ENCODE measurements around the gene XPR1.

Gene XPR1

GRCh38 chr1:180859306-180859705 lies 227.5 kb downstream of the XPR1 start:
- H3K4me3 ChIP-seq (ENCODE audit: low read depth, low read length), result no peak overlapping the region
- H3K36me3 ChIP-seq, result no peaks in the 10 kb centered on the region; the same call in 1 of the 2 replicates
- H3K4me1 ChIP-seq, result peaks cover 18% of the 10 kb centered on the region
- DNase-seq, result no peak
- no peak for TF ChIP-seq CTCF (IDR thresholded peaks at IDR 0.05; ENCODE audit: low read depth, low read length)
- no peaks in the 10 kb centered on the region for H3K9me3 ChIP-seq
- H3K27me3 ChIP-seq, result no peaks in the 10 kb centered on the region

- TF ChIP-seq CTCF (IDR thresholded peaks at IDR 0.05; ENCODE audit: low read depth, low read length), result peak; percentile 26
- Histone ChIP-seq H3K36me3 (no peaks in the 10 kb centered on the region; the same call in none of the 2 replicates), H3K27me3 (no peaks in the 10 kb centered on the region), H3K4me3 (ENCODE audit: low read depth, low read length) (no peak overlapping the region), H3K9me3 (no peaks in the 10 kb centered on the region), H3K4me1 (peaks cover 17% of the 10 kb centered on the region)
- DNase-seq, result no peak
Observed at GRCh38 chr1:180860535-180860934, 228.7 kb downstream of the XPR1 start.

- Histone ChIP-seq H3K27me3 (no peaks in the 10 kb centered on the region), H3K36me3 (peaks cover 9% of the 10 kb centered on the region), H3K4me3 (ENCODE audit: low read depth, low read length) (no peak overlapping the region), H3K4me1 (peaks cover 17% of the 10 kb centered on the region), H3K9me3 (no peaks in the 10 kb centered on the region)
- TF ChIP-seq CTCF (IDR thresholded peaks at IDR 0.05; ENCODE audit: low read depth, low read length), result no peak
- no peak for DNase-seq
Observed at GRCh38 chr1:180862305-180862704, 230.5 kb downstream of the XPR1 start.

- Histone ChIP-seq H3K4me3 (ENCODE audit: low read depth, low read length) (no peak overlapping the region), H3K9me3 (no peaks in the 10 kb centered on the region), H3K27me3 (no peaks in the 10 kb centered on the region), H3K4me1 (peaks cover 17% of the 10 kb centered on the region), H3K36me3 (peaks cover 9% of the 10 kb centered on the region)
- peak; percentile 69 for TF ChIP-seq CTCF (IDR thresholded peaks at IDR 0.05; ENCODE audit: low read depth, low read length)
- DNase-seq, result peak; percentile 18
Observed at GRCh38 chr1:180863158-180863775, 231.4 kb downstream of the XPR1 start.

GRCh38 chr1:180881806-180882509 lies 250.1 kb downstream of the XPR1 start:
- TF ChIP-seq CTCF (IDR thresholded peaks at IDR 0.05; ENCODE audit: low read depth, low read length), result peak; percentile 57
- no peaks in the 10 kb centered on the region for H3K4me1 ChIP-seq
- no peaks in the 10 kb centered on the region for H3K9me3 ChIP-seq
- peaks cover 9% of the 10 kb centered on the region for H3K36me3 ChIP-seq
- no peak for DNase-seq
- H3K27me3 ChIP-seq, result no peaks in the 10 kb centered on the region
- no peak overlapping the region for H3K4me3 ChIP-seq (ENCODE audit: low read depth, low read length)

All from BE2C (cell line).